Measurements from ENCODE around the gene HPS4.

DNA sequence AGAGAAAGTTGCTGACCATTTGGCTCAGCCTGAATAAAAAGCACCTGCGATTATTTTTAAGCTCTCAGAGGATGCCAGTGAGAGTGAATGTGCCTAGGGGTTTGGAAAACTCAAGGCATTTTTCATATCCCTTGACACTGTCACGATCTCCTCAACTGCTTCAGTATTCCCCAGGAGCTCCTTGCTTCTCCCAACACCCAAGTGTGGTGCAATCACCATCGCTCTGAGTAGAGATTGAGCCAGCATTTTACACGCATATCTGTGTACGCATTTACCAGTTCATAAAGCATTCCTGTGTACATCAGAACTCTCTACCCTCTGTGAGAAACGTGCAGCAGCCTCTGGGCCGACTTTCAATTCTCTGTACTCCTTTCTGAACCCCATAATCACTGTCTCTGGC is 1.4 kb upstream of the HPS4 start:
- TF ChIP-seq, protein P1, sequence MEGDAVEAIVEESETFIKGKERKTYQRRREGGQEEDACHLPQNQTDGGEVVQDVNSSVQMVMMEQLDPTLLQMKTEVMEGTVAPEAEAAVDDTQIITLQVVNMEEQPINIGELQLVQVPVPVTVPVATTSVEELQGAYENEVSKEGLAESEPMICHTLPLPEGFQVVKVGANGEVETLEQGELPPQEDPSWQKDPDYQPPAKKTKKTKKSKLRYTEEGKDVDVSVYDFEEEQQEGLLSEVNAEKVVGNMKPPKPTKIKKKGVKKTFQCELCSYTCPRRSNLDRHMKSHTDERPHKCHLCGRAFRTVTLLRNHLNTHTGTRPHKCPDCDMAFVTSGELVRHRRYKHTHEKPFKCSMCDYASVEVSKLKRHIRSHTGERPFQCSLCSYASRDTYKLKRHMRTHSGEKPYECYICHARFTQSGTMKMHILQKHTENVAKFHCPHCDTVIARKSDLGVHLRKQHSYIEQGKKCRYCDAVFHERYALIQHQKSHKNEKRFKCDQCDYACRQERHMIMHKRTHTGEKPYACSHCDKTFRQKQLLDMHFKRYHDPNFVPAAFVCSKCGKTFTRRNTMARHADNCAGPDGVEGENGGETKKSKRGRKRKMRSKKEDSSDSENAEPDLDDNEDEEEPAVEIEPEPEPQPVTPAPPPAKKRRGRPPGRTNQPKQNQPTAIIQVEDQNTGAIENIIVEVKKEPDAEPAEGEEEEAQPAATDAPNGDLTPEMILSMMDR (IDR thresholded peaks at IDR 0.05; ENCODE audit: low read depth, low read length): no peak
- no peak for TF ChIP-seq POLR2A (IDR thresholded peaks at IDR 0.05; ENCODE audit: extremely low read depth, insufficient read length)

Measured in NB4 (cell line).